SH-SY5Y (cell line): ENCODE results near the gene PCK1.

Experiments used
- GATA2 ChIP-seq: IDR thresholded peaks from 2 replicates; pipeline ENCODE4 v1.6.1; 2011; ENCODE audit warnings: mild to moderate bottlenecking, low read depth, low read length
- GATA3 ChIP-seq: IDR thresholded peaks from 2 replicates; pipeline ENCODE4 v1.6.1; 2011; ENCODE audit warnings: low read depth, mild to moderate bottlenecking, low read length, moderate library complexity

DNA sequence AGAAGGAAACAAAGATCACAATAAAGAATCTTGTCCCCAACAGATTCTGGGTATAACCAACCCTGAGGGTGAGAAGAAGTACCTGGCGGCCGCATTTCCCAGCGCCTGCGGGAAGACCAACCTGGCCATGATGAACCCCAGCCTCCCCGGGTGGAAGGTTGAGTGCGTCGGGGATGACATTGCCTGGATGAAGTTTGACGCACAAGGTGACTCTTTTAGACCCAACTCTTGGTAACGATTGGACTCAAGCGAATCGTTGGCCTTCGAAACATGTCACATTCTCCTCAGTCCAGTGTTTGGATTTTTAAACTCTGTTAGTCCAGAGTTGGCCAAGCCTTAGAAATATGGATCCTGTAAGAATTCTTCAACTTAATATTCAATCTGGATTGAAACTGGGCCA, 2.6 kb downstream of the PCK1 start:
- TF ChIP-seq GATA2 (no peak), GATA3 (no peak)
